ENCODE results near the gene CDH23. TPM values are rescaled to one million over a fixed set of nuclear protein-coding genes. Genes with fewer than 3 reads are reported as not detected.

The CDH23 gene
- total RNA-seq, 4 donors from 2014 or later, result 0.57 to 5.9 (median 1.0) TPM

DNA sequence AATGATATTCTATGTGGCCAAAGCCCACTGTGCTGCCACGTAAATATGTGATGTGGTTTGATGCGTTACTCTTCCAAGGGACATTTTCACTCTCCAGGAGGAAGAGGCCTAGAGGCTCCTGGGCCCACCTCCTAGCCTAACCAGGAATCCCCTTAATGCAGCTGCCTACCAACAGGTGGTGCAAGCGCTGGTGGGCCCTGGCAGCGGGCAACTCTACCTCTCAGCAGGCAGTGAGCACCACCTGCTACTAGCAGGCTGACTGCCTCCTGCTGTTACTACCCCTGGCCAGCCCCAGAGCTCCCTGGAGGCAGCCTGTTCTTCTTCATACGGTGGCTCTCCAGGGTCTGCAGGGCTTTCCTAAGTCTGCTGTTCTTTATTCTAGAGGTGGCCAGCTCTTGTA lies 62.8 kb downstream of the CDH23 start:
- H3K4me1 ChIP-seq, result no peaks in the 10 kb centered on the region
- no peak overlapping the region for H3K27ac ChIP-seq
- intact Hi-C loops (cut with DNase I), result no loop called here
- H3K9me3 ChIP-seq, result no peaks in the 10 kb centered on the region
- WGBS, 2 donors, result 100% methylated on average over 1 to 5 of the region's 5 CpGs
- H3K27me3 ChIP-seq, result peaks cover 0 to 4% (median 0%) of the 10 kb centered on the region in 4 donors
- no peak overlapping the region for H3K4me3 ChIP-seq
- no peak for DNase-seq
- TF ChIP-seq POLR2A (IDR thresholded peaks at IDR 0.05), result no peak
- TF ChIP-seq, protein P1, sequence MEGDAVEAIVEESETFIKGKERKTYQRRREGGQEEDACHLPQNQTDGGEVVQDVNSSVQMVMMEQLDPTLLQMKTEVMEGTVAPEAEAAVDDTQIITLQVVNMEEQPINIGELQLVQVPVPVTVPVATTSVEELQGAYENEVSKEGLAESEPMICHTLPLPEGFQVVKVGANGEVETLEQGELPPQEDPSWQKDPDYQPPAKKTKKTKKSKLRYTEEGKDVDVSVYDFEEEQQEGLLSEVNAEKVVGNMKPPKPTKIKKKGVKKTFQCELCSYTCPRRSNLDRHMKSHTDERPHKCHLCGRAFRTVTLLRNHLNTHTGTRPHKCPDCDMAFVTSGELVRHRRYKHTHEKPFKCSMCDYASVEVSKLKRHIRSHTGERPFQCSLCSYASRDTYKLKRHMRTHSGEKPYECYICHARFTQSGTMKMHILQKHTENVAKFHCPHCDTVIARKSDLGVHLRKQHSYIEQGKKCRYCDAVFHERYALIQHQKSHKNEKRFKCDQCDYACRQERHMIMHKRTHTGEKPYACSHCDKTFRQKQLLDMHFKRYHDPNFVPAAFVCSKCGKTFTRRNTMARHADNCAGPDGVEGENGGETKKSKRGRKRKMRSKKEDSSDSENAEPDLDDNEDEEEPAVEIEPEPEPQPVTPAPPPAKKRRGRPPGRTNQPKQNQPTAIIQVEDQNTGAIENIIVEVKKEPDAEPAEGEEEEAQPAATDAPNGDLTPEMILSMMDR (IDR thresholded peaks at IDR 0.05), result no peak
- H3K36me3 ChIP-seq, result no peaks in the 10 kb centered on the region

- Histone ChIP-seq H3K27me3 (peaks cover 0 to 4% (median 0%) of the 10 kb centered on the region in 4 donors), H3K36me3 (no peaks in the 10 kb centered on the region), H3K9me3 (no peaks in the 10 kb centered on the region), H3K27ac (no peak overlapping the region), H3K4me3 (no peak overlapping the region), H3K4me1 (no peaks in the 10 kb centered on the region)
- TF ChIP-seq POLR2A (IDR thresholded peaks at IDR 0.05), result no peak
- TF ChIP-seq, protein P1 (IDR thresholded peaks at IDR 0.05), result no peak
- WGBS, 2 donors, result 65 to 90% methylated on average over 4 to 6 of the region's 9 CpGs
- DNase-seq, result no peak
- intact Hi-C loops (cut with DNase I), result no loop called here
Observed at GRCh38 chr10:71460615-71461014, 63.9 kb downstream of the CDH23 start.

DNA sequence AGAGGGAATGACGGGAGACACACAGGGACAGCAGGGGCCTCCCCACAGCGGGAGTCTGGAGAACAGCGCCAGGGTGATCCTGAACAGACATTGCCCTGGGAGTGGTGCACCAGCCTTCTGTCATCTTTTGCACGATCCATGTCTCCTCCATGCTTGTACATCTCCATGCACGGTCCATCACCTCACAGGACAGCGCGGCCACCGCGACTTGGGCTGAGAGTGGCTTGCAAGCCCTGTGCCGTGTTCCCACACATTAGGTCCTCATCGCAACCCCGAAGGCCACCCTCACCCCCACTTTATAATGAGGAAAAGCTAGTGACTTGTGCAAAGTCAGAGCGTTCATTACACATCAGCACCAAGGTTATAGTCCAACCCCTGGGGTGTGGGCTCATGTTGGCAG lies 64.7 kb downstream of the CDH23 start:
- no peaks in the 10 kb centered on the region for H3K4me1 ChIP-seq
- H3K27me3 ChIP-seq, result no peaks in the 10 kb centered on the region
- 87 to 95% methylated on average over 8 to 12 of the region's 13 CpGs for WGBS, 2 donors
- no peak overlapping the region for H3K4me3 ChIP-seq
- no peaks in the 10 kb centered on the region for H3K9me3 ChIP-seq
- no peaks in the 10 kb centered on the region for H3K36me3 ChIP-seq
- no peak for DNase-seq
- no peak for TF ChIP-seq POLR2A (IDR thresholded peaks at IDR 0.05)
- TF ChIP-seq, protein P1 (IDR thresholded peaks at IDR 0.05), result no peak
- intact Hi-C loops (cut with DNase I), result no loop called here
- no peak overlapping the region for H3K27ac ChIP-seq

DNA sequence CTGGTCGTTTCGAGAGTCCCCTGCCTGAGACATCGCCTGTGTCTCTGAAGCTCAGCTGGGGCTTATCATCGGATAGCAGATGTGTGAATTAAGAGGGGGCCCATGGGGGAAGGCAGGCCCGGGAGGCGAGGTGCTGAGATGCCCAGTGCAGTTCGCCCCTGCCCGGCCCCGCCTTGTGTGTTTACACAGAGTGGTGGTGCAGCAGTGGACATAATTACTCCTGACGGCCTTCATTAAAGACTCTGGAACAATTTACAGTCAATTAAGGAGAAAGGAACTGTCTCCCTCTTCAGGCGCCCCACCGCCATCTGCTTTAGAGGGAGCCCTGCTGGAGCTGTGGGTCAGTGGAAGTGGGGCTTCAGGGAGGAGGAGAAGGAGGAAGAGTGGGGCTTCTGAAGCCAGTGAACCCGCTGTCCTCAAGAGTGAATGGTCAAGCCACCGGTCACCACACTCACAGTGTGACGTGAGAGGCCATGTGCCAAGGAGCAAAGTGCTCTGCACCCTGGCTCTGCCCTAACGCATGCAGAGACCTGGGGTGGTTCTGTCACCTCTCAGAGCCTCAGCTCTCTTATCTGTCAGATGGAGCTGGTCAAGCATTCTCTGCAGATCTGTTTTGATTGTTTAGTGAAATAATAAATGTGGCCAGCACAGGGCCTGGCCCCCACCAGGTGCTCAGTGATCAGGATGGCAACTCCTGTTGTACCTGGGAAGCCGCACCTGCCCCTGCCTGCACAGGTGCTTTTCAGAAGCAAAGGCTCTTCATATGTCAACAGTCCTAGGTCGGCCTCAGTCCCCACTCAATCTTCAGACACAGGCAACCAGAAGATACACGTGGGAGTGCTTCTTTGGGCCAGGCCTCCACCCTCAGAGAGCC lies 65.6 kb downstream of the CDH23 start:
- Histone ChIP-seq H3K4me1 (no peaks in the 10 kb centered on the region), H3K4me3 (no peak overlapping the region), H3K9me3 (no peaks in the 10 kb centered on the region), H3K27ac (no peak overlapping the region), H3K27me3 (no peaks in the 10 kb centered on the region), H3K36me3 (no peaks in the 10 kb centered on the region)
- no peak for DNase-seq
- intact Hi-C loops (cut with DNase I), result no loop called here
- 71 to 82% methylated on average over 7 to 12 of the region's 19 CpGs for WGBS, 2 donors
- TF ChIP-seq, protein P1 (IDR thresholded peaks at IDR 0.05), result no peak
- no peak for TF ChIP-seq POLR2A (IDR thresholded peaks at IDR 0.05)

- no peaks in the 10 kb centered on the region for H3K9me3 ChIP-seq
- no peak overlapping the region for H3K4me3 ChIP-seq
- H3K4me1 ChIP-seq, result no peaks in the 10 kb centered on the region
- intact Hi-C loops (cut with DNase I), result no loop called here
- no peak overlapping the region for H3K27ac ChIP-seq
- H3K27me3 ChIP-seq, result no peaks in the 10 kb centered on the region
- H3K36me3 ChIP-seq, result no peaks in the 10 kb centered on the region
- WGBS, 2 donors, result 87 to 96% methylated on average over 6 of the region's 7 CpGs
- TF ChIP-seq POLR2A (IDR thresholded peaks at IDR 0.05), result no peak
- no peak for DNase-seq
Observed at GRCh38 chr10:71463111-71463510, 66.4 kb downstream of the CDH23 start.
